GM15510 (cell line): ENCODE data around the gene PRPF8.

Experiments
- POLR2A ChIP-seq: IDR thresholded peaks from 3 replicates; pipeline ENCODE4 v1.6.1; 2011; ENCODE audit warnings: borderline replicate concordance; ENCODE audit not compliant: insufficient read length; ENCODE audit errors: extremely low read depth

PRPF8 gene

GRCh38 chr17:1628856-1629503 is 55.7 kb downstream of the PRPF8 start:
- peak; percentile 35 for TF ChIP-seq POLR2A

GRCh38 chr17:1627982-1628855 is 56.4 kb downstream of the PRPF8 start, which contains the start of gene SLC43A2:
SLC43A2 (minus strand) TSS chr17:1628834; CDS start chr17:1627874, 960 bp downstream.
- peak; percentile 16 for TF ChIP-seq POLR2A

- TF ChIP-seq POLR2A: no peak
Observed at GRCh38 chr17:1627182-1627981, 57.3 kb downstream of the PRPF8 start.

GRCh38 chr17:1626333-1626732 is 58.3 kb downstream of the PRPF8 start:
- TF ChIP-seq POLR2A: no peak

- no peak for TF ChIP-seq POLR2A
Observed at GRCh38 chr17:1625581-1625980, 59.1 kb downstream of the PRPF8 start.

GRCh38 chr17:1625053-1625452 is 59.6 kb downstream of the PRPF8 start:
- TF ChIP-seq POLR2A: no peak

- TF ChIP-seq POLR2A: no peak
Observed at GRCh38 chr17:1624650-1625049, 60.0 kb downstream of the PRPF8 start.

- no peak for TF ChIP-seq POLR2A
Observed at GRCh38 chr17:1623057-1623630, 61.5 kb downstream of the PRPF8 start.

- no peak for TF ChIP-seq POLR2A
Observed at GRCh38 chr17:1621273-1621954, 63.3 kb downstream of the PRPF8 start.

- TF ChIP-seq POLR2A: no peak
Observed at GRCh38 chr17:1620486-1620885, 64.2 kb downstream of the PRPF8 start.

- TF ChIP-seq POLR2A: no peak
Observed at GRCh38 chr17:1617620-1618174, 67.0 kb downstream of the PRPF8 start.

GRCh38 chr17:1616101-1616500 is 68.6 kb downstream of the PRPF8 start:
- no peak for TF ChIP-seq POLR2A

GRCh38 chr17:1612400-1612799 is 72.3 kb downstream of the PRPF8 start:
- TF ChIP-seq POLR2A: no peak

- no peak for TF ChIP-seq POLR2A
Observed at GRCh38 chr17:1611715-1612114, 73.0 kb downstream of the PRPF8 start.
